GM23338 (cell line): Measurements from ENCODE around the gene STK16. TPM values are rescaled to one million over a fixed set of nuclear protein-coding genes. Genes with fewer than 3 reads are reported as not detected.

Source experiments
- microRNA counts: library from miRNA; unstranded; fragments of <30 nt; microRNA quantifications from one replicate; lab custom pipeline; 2017
- microRNA-seq: library from miRNA; unstranded; fragments of <30 nt; microRNA quantifications from one replicate; pipeline ENCODE4, GENCODE V29; 2017
- polyA plus RNA-seq: library from polyadenylated mRNA; unstranded; fragments of >200 nt; fragmentation: Nextera tagmentation; extraction: Ambion mirVana; gene quantifications from 2 replicates; pipeline ENCODE4 v1.2.1, GENCODE V29; 2016
- small RNA-seq: library from RNA; depleted of rRNA; stranded (forward); fragments of <200 nt; gene quantifications from one replicate; pipeline ENCODE3, GENCODE V24; 2014; ENCODE audit warnings: low replicate concordance
- total RNA-seq: library from RNA; depleted of rRNA; stranded (reverse); fragments of >200 nt; shearing (Covaris generic); gene quantifications from 2 replicates; pipeline ENCODE4 v1.2.3, GENCODE V29; 2014; rRNA removed

The STK16 gene
- total and polyA plus RNA-seq, 2 experiments from 2014 or later = 3.1 to 17.0 TPM

MicroRNAs encoded within 50 kb of the gene (microRNA counts, 767-probe panel; counts per million panel counts)
- not detected for microRNA hsa-miR-153 (lab: Ali Mortazavi, UCI)

Small RNAs within 50 kb of the gene (microRNA-seq; reads per million reads assigned to microRNA genes)
- not detected for gene MIR153-1

Small RNAs within 50 kb of the gene (small RNA-seq; reads per million reads assigned to genes)
- 0.15 reads per million for gene MIR153-1

Other genes starting within 250 kb of the STK16 start
- 0.23 and 0.38 TPM in 2 replicates for gene CFAP65, start 204.0 kb upstream of the STK16 start, total RNA-seq
- 0.37 and 0.74 TPM in 2 replicates for gene CFAP65, start 204.0 kb upstream of the STK16 start, polyA plus RNA-seq
- gene IHH, start 184.6 kb upstream of the STK16 start, total RNA-seq = not detected in 2 replicates
- not detected in 2 replicates for gene IHH, start 184.6 kb upstream of the STK16 start, polyA plus RNA-seq
- 25.2 and 30.6 TPM in 2 replicates for gene NHEJ1, start 84.7 kb upstream of the STK16 start, total RNA-seq
- gene NHEJ1, start 84.7 kb upstream of the STK16 start, polyA plus RNA-seq = 16.5 and 19.6 TPM in 2 replicates
- gene SLC23A3, start 75.5 kb upstream of the STK16 start, total RNA-seq = 0.73 TPM in 1 of 2 replicates, not detected in the other
- 0.10 and 0.26 TPM in 2 replicates for gene SLC23A3, start 75.5 kb upstream of the STK16 start, polyA plus RNA-seq
- 18.2 and 22.8 TPM in 2 replicates for gene CNPPD1, start 68.6 kb upstream of the STK16 start, total RNA-seq
- 17.4 and 18.0 TPM in 2 replicates for gene CNPPD1, start 68.6 kb upstream of the STK16 start, polyA plus RNA-seq
- 35.1 and 41.8 TPM in 2 replicates for gene RETREG2, start 67.2 kb upstream of the STK16 start, total RNA-seq
- 12.7 and 13.2 TPM in 2 replicates for gene RETREG2, start 67.2 kb upstream of the STK16 start, polyA plus RNA-seq
- gene ZFAND2B, start 38.7 kb upstream of the STK16 start, total RNA-seq = 21.5 and 30.0 TPM in 2 replicates
- 13.1 and 16.3 TPM in 2 replicates for gene ZFAND2B, start 38.7 kb upstream of the STK16 start, polyA plus RNA-seq
- gene ABCB6, start 26.5 kb upstream of the STK16 start, total RNA-seq = 35.1 and 43.6 TPM in 2 replicates
- 26.2 and 29.8 TPM in 2 replicates for gene ABCB6, start 26.5 kb upstream of the STK16 start, polyA plus RNA-seq
- gene ATG9A, start 15.8 kb upstream of the STK16 start, total RNA-seq = 54.2 and 62.7 TPM in 2 replicates
- 18.0 and 20.7 TPM in 2 replicates for gene ATG9A, start 15.8 kb upstream of the STK16 start, polyA plus RNA-seq
- gene ANKZF1, start 15.7 kb upstream of the STK16 start, total RNA-seq = 51.2 and 61.9 TPM in 2 replicates
- gene ANKZF1, start 15.7 kb upstream of the STK16 start, polyA plus RNA-seq = 29.9 TPM in 2 replicates
- gene GLB1L, start within 50 bp of the STK16 start, total RNA-seq = 5.4 and 5.6 TPM in 2 replicates
- gene GLB1L, start within 50 bp of the STK16 start, polyA plus RNA-seq = 1.7 TPM in 2 replicates
- 0.14 TPM in 1 of 2 replicates, not detected in the other for gene TUBA4B, start 7.8 kb downstream of the STK16 start, total RNA-seq
- gene TUBA4B, start 7.8 kb downstream of the STK16 start, polyA plus RNA-seq = 0.17 TPM in 1 of 2 replicates, not detected in the other
- 77.7 and 89.6 TPM in 2 replicates for gene TUBA4A, start 8.4 kb downstream of the STK16 start, total RNA-seq
- 43.3 and 44.3 TPM in 2 replicates for gene TUBA4A, start 8.4 kb downstream of the STK16 start, polyA plus RNA-seq
- 25.5 and 25.9 TPM in 2 replicates for gene DNAJB2, start 33.9 kb downstream of the STK16 start, total RNA-seq
- 6.4 and 9.0 TPM in 2 replicates for gene DNAJB2, start 33.9 kb downstream of the STK16 start, polyA plus RNA-seq
- 18.8 and 22.1 TPM in 2 replicates for gene PTPRN, start 63.9 kb downstream of the STK16 start, total RNA-seq
- 4.8 and 5.1 TPM in 2 replicates for gene PTPRN, start 63.9 kb downstream of the STK16 start, polyA plus RNA-seq
- not detected in 2 replicates for gene RESP18, start 87.3 kb downstream of the STK16 start, total RNA-seq
- not detected in 2 replicates for gene RESP18, start 87.3 kb downstream of the STK16 start, polyA plus RNA-seq
- gene DNPEP, start 142.4 kb downstream of the STK16 start, total RNA-seq = 58.8 and 67.9 TPM in 2 replicates
- gene DNPEP, start 142.4 kb downstream of the STK16 start, polyA plus RNA-seq = 44.9 and 49.2 TPM in 2 replicates
- 2.0 and 6.1 TPM in 2 replicates for gene DES, start 172.9 kb downstream of the STK16 start, total RNA-seq
- 1.0 and 1.3 TPM in 2 replicates for gene DES, start 172.9 kb downstream of the STK16 start, polyA plus RNA-seq
- gene SPEG, start 189.4 kb downstream of the STK16 start, total RNA-seq = 32.4 and 32.6 TPM in 2 replicates
- gene SPEG, start 189.4 kb downstream of the STK16 start, polyA plus RNA-seq = 12.6 and 12.9 TPM in 2 replicates